ENCODE data around the gene FYB1.
A peak's percentile ranks its signal among the peaks of the same experiment; 100 is the strongest.

FYB1 gene

DNA sequence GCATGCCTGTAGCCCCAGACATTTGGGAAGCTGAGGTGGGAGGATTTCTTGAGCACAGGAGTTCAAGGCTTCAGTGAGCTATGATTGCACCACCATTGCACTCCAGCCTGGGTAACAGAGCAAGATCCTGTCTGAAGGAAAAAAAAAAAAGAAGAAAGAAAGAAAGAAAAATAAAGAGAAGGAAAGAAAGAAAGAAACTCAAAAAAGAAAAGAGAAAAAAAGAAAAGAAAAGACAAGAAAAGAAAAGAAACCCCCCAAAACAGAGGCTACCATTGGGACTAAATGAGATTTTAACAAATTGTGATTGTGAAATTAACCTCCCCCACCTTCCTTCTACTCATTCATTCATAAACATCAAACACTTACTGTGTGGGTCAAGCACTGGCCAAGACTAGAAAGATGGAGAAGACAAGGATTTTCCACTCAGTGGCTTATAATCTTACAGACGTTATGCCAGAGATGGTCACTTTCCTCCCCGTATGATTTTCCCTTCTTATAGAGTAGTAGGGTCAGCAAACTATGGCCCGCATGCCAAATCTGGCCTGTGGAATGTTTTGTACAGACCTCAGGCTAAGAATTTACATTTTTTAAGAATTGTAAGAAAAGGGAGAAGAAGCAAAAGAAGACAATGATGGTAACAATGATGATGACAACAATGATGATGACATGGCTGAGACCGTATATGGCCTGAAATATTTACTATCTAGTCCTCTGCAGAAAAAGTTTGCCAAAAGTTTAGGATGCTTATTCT, 1.1 kb upstream of the FYB1 start:
- TF ChIP-seq CTCF (IDR thresholded peaks at IDR 0.05; ENCODE audit: control insufficient read depth, extremely low read depth, insufficient read depth) = no peak
- DNase-seq (ENCODE audit: low read depth) = no peak
- H3K4me3 ChIP-seq (ENCODE audit: low read depth, low read length) = no peak overlapping the region

DNA sequence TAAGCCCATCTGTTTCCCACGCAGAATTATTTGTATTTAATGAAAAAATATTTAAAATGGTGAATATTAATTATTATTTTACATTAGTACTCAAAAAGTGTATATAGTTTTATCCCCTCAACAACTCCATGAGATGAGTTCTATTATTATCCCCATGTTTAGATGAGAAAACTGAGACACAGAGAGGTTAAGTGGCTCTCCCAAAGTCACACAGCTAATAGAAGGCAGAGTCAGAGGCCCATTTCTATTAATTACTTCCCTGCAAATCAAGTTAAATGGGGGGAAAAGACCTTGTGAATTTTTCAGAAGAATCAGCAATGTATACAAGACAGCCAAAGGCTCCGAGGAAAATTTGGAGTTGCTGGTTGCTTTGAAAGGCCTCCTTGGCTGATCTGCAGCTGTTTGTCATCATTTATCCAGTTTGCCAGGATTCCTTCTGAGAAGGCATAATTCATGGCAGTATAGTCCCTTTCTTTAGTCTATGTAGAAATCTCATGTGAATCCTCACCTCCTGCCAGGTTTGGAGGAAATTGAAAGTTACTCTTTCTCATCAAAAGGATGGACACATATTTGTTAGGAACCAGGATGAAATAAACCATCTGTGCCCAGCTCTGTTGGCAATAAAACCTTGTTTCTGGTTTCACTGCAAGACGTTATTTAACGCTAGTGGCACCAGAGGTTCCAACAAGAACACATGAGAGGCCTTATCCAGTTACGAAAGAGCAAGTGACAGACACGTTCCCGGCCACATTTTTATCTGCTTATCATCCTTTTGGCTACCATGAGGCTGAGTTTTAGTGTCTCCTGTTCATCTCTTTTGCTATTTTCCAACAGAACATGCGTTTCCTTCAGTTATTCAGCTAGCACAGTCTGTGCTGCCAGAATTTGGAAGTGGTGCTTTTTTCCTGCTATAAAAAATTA, 621 bp downstream of the FYB1 start:
- no peak for TF ChIP-seq CTCF (IDR thresholded peaks at IDR 0.05; ENCODE audit: control insufficient read depth, extremely low read depth, insufficient read depth)
- no peak overlapping the region for H3K4me3 ChIP-seq (ENCODE audit: low read depth, low read length)
- no peak for DNase-seq (ENCODE audit: low read depth)

GRCh38 chr5:39217365-39218281, 1.7 kb downstream of the FYB1 start:
- peak; percentile 90 for TF ChIP-seq CTCF (IDR thresholded peaks at IDR 0.05; ENCODE audit: control insufficient read depth, extremely low read depth, insufficient read depth)
- peak; percentile 46 for DNase-seq (ENCODE audit: low read depth)
- no peak overlapping the region for H3K4me3 ChIP-seq (ENCODE audit: low read depth, low read length)

DNA sequence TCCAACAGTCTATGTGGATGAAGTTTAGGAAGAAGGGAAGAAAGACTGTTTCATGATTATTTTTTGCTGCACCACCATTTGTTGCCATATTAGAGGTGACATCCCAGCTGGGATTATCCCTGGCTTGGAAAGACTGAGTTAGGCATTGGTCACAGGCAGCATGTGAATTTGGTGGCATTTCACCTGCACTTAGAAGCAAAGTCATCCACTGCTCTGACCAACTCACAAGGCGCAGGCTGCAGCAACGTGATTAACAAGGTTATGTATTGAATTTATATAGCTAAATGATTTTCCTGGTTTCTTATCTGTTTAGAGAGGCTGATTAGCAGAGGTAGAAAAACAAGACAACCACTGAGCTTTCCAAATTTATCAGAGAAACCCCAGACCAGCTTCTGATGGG, 2.7 kb downstream of the FYB1 start:
- H3K4me3 ChIP-seq (ENCODE audit: low read depth, low read length) = no peak overlapping the region
- no peak for DNase-seq (ENCODE audit: low read depth)
- TF ChIP-seq CTCF (IDR thresholded peaks at IDR 0.05; ENCODE audit: control insufficient read depth, extremely low read depth, insufficient read depth) = no peak

DNA sequence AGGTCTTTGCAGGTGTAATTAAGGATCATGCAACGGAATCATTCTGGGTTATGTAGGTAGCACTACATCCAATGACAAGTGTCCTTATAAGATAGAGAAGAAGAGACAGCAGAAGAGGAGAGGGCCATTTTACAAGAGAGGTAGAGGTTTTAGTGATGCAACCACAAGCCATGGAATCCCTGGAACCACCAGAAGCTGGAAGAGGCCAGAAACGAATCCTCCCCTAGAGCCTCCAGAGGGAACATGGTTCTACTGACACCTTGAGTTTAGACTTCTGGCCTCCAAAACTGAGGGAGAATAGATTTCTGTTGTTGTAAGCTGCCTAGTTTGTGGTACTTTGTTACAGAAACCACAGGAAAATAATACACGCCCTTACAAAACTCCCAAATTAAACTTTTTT, 3.5 kb downstream of the FYB1 start:
- DNase-seq (ENCODE audit: low read depth) = no peak
- no peak for TF ChIP-seq CTCF (IDR thresholded peaks at IDR 0.05; ENCODE audit: control insufficient read depth, extremely low read depth, insufficient read depth)
- H3K4me3 ChIP-seq (ENCODE audit: low read depth, low read length) = no peak overlapping the region

DNA sequence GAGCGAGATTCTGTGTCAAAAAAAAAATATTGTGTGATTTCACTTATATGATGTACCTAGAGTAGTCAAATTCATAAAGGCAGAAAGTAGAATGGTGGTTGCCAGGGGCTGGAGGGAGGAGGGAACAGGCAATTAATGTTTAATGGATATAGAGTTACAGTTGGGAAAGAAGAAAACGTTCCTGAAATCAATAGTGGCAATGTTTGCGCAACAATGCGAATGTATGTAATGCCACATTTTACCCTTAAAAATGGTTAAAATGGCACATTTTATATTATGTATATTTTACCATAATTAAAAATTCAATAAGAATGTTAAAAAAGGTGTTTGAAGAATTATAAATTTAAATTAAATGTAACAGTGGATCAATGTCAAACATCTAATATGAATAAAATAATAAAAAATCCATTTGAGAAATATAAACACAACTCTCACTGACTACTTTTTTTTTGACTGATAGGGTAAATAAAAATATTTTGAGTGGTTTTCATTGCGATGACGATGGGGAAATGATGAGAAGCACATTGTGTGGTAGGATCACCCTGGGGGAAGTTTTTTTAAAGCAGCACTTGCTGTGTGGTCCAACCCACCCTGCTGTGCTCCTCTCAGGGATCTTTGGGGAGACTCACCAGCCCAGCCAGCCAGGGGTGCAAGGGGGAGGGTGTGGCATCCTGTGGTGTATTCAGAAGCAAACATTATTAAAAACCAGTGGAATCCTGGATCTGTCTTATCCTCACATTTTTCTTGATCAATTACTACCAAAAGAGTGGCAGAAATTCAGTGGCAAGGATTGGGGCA, 4.3 kb downstream of the FYB1 start:
- DNase-seq (ENCODE audit: low read depth) = no peak
- TF ChIP-seq CTCF (IDR thresholded peaks at IDR 0.05; ENCODE audit: control insufficient read depth, extremely low read depth, insufficient read depth) = no peak

More for the DNA sequence above, 4.3 kb downstream of the FYB1 start:
- no peak overlapping the region for H3K4me3 ChIP-seq (ENCODE audit: low read depth, low read length)
